ENCODE measurements around the gene RYR2. TPM values are rescaled to one million over a fixed set of nuclear protein-coding genes. Genes with fewer than 3 reads are reported as not detected.

RYR2 gene
- 100 to 1,000 TPM; 392 to 756 TPM for total RNA-seq

- no peaks in the 10 kb centered on the region for H3K4me1 ChIP-seq
- peak; percentile 37 to 76 for TF ChIP-seq CTCF (IDR thresholded peaks at IDR 0.05)
- no peak for DNase-seq (ENCODE audit: low spot score)
- H3K27me3 ChIP-seq: no peaks in the 10 kb centered on the region
- H3K36me3 ChIP-seq: no peaks in the 10 kb centered on the region
- H3K27ac ChIP-seq: peak within 1 kb of the TSS; percentile 94 to 99
- H3K4me3 ChIP-seq: peak within 1 kb of the TSS; percentile 71 to 82
- H3K9me3 ChIP-seq: no peaks in the 10 kb centered on the region
Measured at GRCh38 chr1:237041795-237042525, at the start of gene RYR2. Gene RYR2 (plus strand): TSS chr1:237042184. CDS start chr1:237042522, 338 bp downstream.

- H3K9me3 ChIP-seq: peaks cover 0 to 17% of the 10 kb centered on the region in 2 donors
- H3K4me3 ChIP-seq: no peak overlapping the region
- no peaks in the 10 kb centered on the region for H3K36me3 ChIP-seq
- H3K27ac ChIP-seq: peak overlapping the region; percentile 0 to 36
- H3K4me1 ChIP-seq: peaks cover 0 to 4% of the 10 kb centered on the region in 2 donors
- no peak for TF ChIP-seq CTCF (IDR thresholded peaks at IDR 0.05)
- no peak for DNase-seq (ENCODE audit: low spot score)
- no peaks in the 10 kb centered on the region for H3K27me3 ChIP-seq
Measured at GRCh38 chr1:236992449-236992848, 49.5 kb upstream of the RYR2 start.

GRCh38 chr1:236994450-236994849, 47.5 kb upstream of the RYR2 start:
- no peak overlapping the region for H3K4me3 ChIP-seq
- peaks cover 0 to 11% of the 10 kb centered on the region in 2 donors for H3K9me3 ChIP-seq
- DNase-seq (ENCODE audit: low spot score): no peak
- TF ChIP-seq CTCF (IDR thresholded peaks at IDR 0.05): no peak
- no peaks in the 10 kb centered on the region for H3K27me3 ChIP-seq
- no peaks in the 10 kb centered on the region for H3K36me3 ChIP-seq
- H3K27ac ChIP-seq: no peak overlapping the region
- peaks cover 0 to 10% of the 10 kb centered on the region in 2 donors for H3K4me1 ChIP-seq

- H3K36me3 ChIP-seq: no peaks in the 10 kb centered on the region
- H3K27ac ChIP-seq: peak overlapping the region; percentile 88 to 96
- DNase-seq (ENCODE audit: low spot score): peak; percentile 77
- no peak for TF ChIP-seq CTCF (IDR thresholded peaks at IDR 0.05)
- H3K9me3 ChIP-seq: no peaks in the 10 kb centered on the region
- H3K4me3 ChIP-seq: no peak overlapping the region
- H3K27me3 ChIP-seq: no peaks in the 10 kb centered on the region
- peaks cover 0 to 10% of the 10 kb centered on the region in 2 donors for H3K4me1 ChIP-seq
Measured at GRCh38 chr1:236997361-236997760, 44.6 kb upstream of the RYR2 start.

- DNase-seq (ENCODE audit: low spot score): peak; percentile 67
- Histone ChIP-seq H3K27ac (peak overlapping the region; percentile 88 to 96), H3K36me3 (no peaks in the 10 kb centered on the region), H3K9me3 (no peaks in the 10 kb centered on the region), H3K4me1 (peaks cover 0 to 10% of the 10 kb centered on the region in 2 donors), H3K4me3 (peak overlapping the region; percentile 21 to 22), H3K27me3 (no peaks in the 10 kb centered on the region)
- no peak for TF ChIP-seq CTCF (IDR thresholded peaks at IDR 0.05)
Measured at GRCh38 chr1:236997882-236998281, 44.1 kb upstream of the RYR2 start.
